Heart left ventricle (tissue), 13 donors: Measurements from ENCODE around the gene SURF4.

ENCODE experiments used
- CTCF ChIP-seq, 12 donors: fragments of 200-600 bp; sonication (generic) in 4 of 12; IDR thresholded peaks; one replicate each; pipeline versions ENCODE4 v1.5.0 to v1.8.0; 2018 to 2022; ENCODE audit warnings: antibody characterized with exemption in 12 of 12, mild to moderate bottlenecking in 5 of 12
- POLR2A ChIP-seq, 2 donors: fragments of 450-650 bp; IDR thresholded peaks; one replicate each; pipeline ENCODE4 v1.6.1; 2017; ENCODE audit warnings: antibody characterized with exemption in 2 of 2, mild to moderate bottlenecking in 2 of 2, moderate library complexity in 2 of 2
- donor health status: ischemic (EF 13 %, LVEDD 7.1; RV severe dilation, severe dysfunction).
- donor health status: DM: no; HTN: yes; CAD: no.
- donor health status: DM: no; HTN: no; CAD: no.
- donor health status: ischemic (EF 25% LVEDD 6.9; RV normal size, moderate dysfunction).
- donor health status: ischemic (EF 25% LVEDD 5.7; RV mildly dilated, moderate dysfunction).
- donor health status: ischemic (EF 35%, LVEDD 5.7; RV mildly dilated, moderate dysfunction).
- donor health status: nonischemic (EF 11% LVEDD 7.7; RV severe dilation, severe dysfunction).
- donor health status: DM: yes; HTN: yes; CAD: no.
- donor health status: PGD.
- donor health status: ischemic (EF 29% LVEDD 5.4; RV normal size, mild dysfunction).
- donor health status: nonischemic (EF 23%, LVEDD 6.1; RV moderate dilation, normal function).

DNA sequence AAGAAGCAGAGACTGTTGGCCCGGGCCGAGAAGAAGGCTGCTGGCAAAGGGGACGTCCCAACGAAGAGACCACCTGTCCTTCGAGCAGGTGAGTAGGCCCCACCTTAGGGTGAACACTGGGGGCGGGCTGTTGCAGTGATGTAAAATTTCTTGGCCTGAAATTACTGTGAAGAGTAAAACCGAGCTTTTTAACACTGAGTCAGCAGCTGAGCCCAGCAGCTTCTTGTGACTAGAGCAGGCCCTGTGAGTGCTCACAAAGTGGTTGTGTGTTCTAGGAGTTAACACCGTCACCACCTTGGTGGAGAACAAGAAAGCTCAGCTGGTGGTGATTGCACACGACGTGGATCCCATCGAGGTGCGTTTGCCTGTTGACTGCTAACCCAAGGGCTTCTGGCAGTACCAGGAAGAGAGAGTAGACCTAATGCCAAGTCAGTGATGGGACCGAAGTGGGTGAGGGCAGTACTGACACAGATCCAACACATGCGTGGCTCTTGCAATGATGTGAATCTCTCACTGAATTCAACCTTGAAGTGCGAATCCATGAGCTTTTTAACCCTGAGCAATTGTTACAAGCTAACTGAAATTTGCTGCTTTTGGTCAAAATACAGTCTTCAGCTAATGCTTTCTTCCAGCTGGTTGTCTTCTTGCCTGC lies 25.8 kb downstream of the SURF4 start:
- TF ChIP-seq CTCF (IDR thresholded peaks at IDR 0.05), result no peak
- TF ChIP-seq POLR2A (IDR thresholded peaks at IDR 0.05), result no peak
